ENCODE measurements around the gene BCL2L13.

The BCL2L13 gene

DNA sequence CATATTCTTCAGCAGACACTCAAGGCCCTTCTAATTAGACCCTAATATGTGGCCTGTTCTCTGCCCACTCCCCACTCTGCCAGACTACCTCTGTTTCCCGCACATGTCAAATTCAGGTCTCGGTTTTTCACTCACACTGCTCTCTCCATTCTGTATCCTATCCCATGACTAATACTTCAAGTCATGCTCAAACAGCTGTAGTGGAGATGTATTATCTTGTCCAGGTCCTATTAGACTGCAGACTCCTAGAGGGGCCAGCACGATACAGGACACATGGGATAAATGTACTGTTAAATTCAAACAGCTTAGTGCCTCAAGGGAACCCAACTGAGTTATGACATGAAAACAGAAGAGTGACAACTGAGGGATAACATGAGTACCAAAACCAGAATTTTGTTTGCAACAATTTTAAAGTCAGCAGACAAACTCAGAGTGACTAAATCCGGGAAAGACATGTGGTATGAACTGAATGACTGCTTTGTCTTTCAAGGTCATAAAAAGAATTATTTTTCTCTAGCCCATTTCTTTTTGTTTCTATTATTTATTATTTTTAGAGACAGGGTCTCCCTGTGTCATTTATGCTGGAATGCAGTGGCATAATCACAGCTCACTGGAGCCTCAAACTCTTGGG is 30.6 kb upstream of the BCL2L13 start:
- Histone ChIP-seq H3F3A (ENCODE audit: insufficient read depth, low read length) (no peaks in the 10 kb centered on the region), H3K9ac (ENCODE audit: low read length) (no peak overlapping the region), H2AFZ (ENCODE audit: low read length) (no peak overlapping the region), H3K4me2 (ENCODE audit: low read depth, low read length) (no peak overlapping the region), H3K9me2 (replicated peaks; ENCODE audit: insufficient read depth, low read length) (no peaks in the 10 kb centered on the region), H3K27ac (ENCODE audit: low read length) (no peak overlapping the region), H3K4me1 (ENCODE audit: low read length) (no peaks in the 10 kb centered on the region), H3K9me3 (replicated peaks; ENCODE audit: insufficient read depth, low read length) (no peaks in the 10 kb centered on the region), H3K79me2 (ENCODE audit: low read length) (peaks cover 39% of the 10 kb centered on the region), H3K36me3 (replicated peaks; ENCODE audit: insufficient read depth, low read length) (peaks cover 12% of the 10 kb centered on the region; the same call in 1 of the 2 replicates), H4K20me1 (ENCODE audit: insufficient read depth, low read length) (no peaks in the 10 kb centered on the region), H3K27me3 (replicated peaks; ENCODE audit: insufficient read depth, low read length) (no peaks in the 10 kb centered on the region), H3K4me3 (ENCODE audit: low read length) (no peak overlapping the region)
- no peak for DNase-seq
- no peak for TF ChIP-seq EZH2phosphoT487 (IDR thresholded peaks at IDR 0.05; ENCODE audit: low read length)
- no peak for TF ChIP-seq EZH2 (optimal IDR thresholded peaks at IDR 0.05; ENCODE audit: low read depth, low read length)
- TF ChIP-seq, protein P1, sequence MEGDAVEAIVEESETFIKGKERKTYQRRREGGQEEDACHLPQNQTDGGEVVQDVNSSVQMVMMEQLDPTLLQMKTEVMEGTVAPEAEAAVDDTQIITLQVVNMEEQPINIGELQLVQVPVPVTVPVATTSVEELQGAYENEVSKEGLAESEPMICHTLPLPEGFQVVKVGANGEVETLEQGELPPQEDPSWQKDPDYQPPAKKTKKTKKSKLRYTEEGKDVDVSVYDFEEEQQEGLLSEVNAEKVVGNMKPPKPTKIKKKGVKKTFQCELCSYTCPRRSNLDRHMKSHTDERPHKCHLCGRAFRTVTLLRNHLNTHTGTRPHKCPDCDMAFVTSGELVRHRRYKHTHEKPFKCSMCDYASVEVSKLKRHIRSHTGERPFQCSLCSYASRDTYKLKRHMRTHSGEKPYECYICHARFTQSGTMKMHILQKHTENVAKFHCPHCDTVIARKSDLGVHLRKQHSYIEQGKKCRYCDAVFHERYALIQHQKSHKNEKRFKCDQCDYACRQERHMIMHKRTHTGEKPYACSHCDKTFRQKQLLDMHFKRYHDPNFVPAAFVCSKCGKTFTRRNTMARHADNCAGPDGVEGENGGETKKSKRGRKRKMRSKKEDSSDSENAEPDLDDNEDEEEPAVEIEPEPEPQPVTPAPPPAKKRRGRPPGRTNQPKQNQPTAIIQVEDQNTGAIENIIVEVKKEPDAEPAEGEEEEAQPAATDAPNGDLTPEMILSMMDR (IDR thresholded peaks at IDR 0.05; ENCODE audit: low read length), result no peak

DNA sequence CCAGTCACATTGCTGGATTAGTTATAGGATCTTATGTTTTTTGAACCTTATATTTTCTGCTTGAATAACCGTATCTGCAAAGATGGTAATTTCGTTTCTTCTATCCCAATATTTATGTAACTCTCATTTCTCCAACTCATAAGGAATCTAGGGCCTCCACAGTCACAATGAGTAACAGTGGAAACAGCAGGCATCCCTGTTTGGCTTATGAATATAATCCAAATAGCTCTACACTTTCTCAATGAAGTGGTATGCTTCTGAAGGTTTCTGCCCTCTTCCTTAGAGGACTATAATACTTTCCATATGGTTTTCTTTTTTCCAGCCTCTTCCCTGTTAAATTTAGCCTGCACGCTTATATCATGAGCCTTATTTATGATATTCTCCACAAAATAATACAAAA is 26.5 kb upstream of the BCL2L13 start:
- no peaks in the 10 kb centered on the region for H3F3A ChIP-seq (ENCODE audit: insufficient read depth, low read length)
- H2AFZ ChIP-seq (ENCODE audit: low read length), result no peak overlapping the region
- H3K4me1 ChIP-seq (ENCODE audit: low read length), result no peaks in the 10 kb centered on the region
- H3K4me2 ChIP-seq (ENCODE audit: low read depth, low read length), result no peak overlapping the region
- H3K27ac ChIP-seq (ENCODE audit: low read length), result no peak overlapping the region
- H3K4me3 ChIP-seq (ENCODE audit: low read length), result no peak overlapping the region
- H3K79me2 ChIP-seq (ENCODE audit: low read length), result peaks cover 22% of the 10 kb centered on the region; the same call in 1 of the 2 replicates
- no peak for DNase-seq
- H3K27me3 ChIP-seq (replicated peaks; ENCODE audit: insufficient read depth, low read length), result no peaks in the 10 kb centered on the region
- TF ChIP-seq EZH2 (optimal IDR thresholded peaks at IDR 0.05; ENCODE audit: low read depth, low read length) (no peak), EZH2phosphoT487 (IDR thresholded peaks at IDR 0.05; ENCODE audit: low read length) (no peak)
- TF ChIP-seq, protein P1 (IDR thresholded peaks at IDR 0.05; ENCODE audit: low read length), result no peak
- no peaks in the 10 kb centered on the region for H3K9me3 ChIP-seq (replicated peaks; ENCODE audit: insufficient read depth, low read length)
- H3K9me2 ChIP-seq (replicated peaks; ENCODE audit: insufficient read depth, low read length), result no peaks in the 10 kb centered on the region
- no peak overlapping the region for H3K9ac ChIP-seq (ENCODE audit: low read length)
- H3K36me3 ChIP-seq (replicated peaks; ENCODE audit: insufficient read depth, low read length), result peaks cover 14% of the 10 kb centered on the region; the same call in 1 of the 2 replicates
- H4K20me1 ChIP-seq (ENCODE audit: insufficient read depth, low read length), result no peaks in the 10 kb centered on the region

DNA sequence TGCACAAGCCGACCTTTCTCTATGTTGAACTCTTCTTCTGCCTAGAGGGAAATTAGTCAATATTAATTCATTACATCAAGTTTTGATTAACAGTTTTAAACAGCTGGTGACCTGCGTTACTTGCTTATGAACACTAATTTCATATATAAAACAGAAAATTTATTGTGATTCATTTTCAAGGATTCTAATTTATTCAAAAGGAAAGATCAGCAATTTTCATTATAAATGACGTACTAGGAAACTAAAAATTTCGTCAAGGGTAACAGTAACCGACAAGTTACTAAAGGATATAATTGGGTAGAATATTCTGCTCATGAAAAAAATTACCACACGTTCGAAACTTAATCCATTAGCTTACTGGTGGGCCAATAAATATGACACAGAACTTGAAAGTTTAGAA is 25.3 kb upstream of the BCL2L13 start:
- no peak overlapping the region for H3K4me3 ChIP-seq (ENCODE audit: low read length)
- no peak overlapping the region for H2AFZ ChIP-seq (ENCODE audit: low read length)
- peaks cover 19% of the 10 kb centered on the region; the same call in 1 of the 2 replicates for H3K79me2 ChIP-seq (ENCODE audit: low read length)
- H3K36me3 ChIP-seq (replicated peaks; ENCODE audit: insufficient read depth, low read length), result peaks cover 14% of the 10 kb centered on the region; the same call in 1 of the 2 replicates
- no peak overlapping the region for H3K27ac ChIP-seq (ENCODE audit: low read length)
- H3K4me2 ChIP-seq (ENCODE audit: low read depth, low read length), result no peak overlapping the region
- no peak for DNase-seq
- H3K9me2 ChIP-seq (replicated peaks; ENCODE audit: insufficient read depth, low read length), result no peaks in the 10 kb centered on the region
- no peak for TF ChIP-seq EZH2phosphoT487 (IDR thresholded peaks at IDR 0.05; ENCODE audit: low read length)
- TF ChIP-seq EZH2 (optimal IDR thresholded peaks at IDR 0.05; ENCODE audit: low read depth, low read length), result no peak
- TF ChIP-seq, protein P1 (IDR thresholded peaks at IDR 0.05; ENCODE audit: low read length), result no peak
- H3K27me3 ChIP-seq (replicated peaks; ENCODE audit: insufficient read depth, low read length), result no peaks in the 10 kb centered on the region
- no peaks in the 10 kb centered on the region for H3F3A ChIP-seq (ENCODE audit: insufficient read depth, low read length)
- no peaks in the 10 kb centered on the region for H4K20me1 ChIP-seq (ENCODE audit: insufficient read depth, low read length)
- H3K4me1 ChIP-seq (ENCODE audit: low read length), result no peaks in the 10 kb centered on the region
- H3K9ac ChIP-seq (ENCODE audit: low read length), result no peak overlapping the region
- H3K9me3 ChIP-seq (replicated peaks; ENCODE audit: insufficient read depth, low read length), result no peaks in the 10 kb centered on the region

Measured in MM.1S (cell line).